Fibroblast of peridontal ligament (primary cell): ENCODE measurements around the gene ZNF329.

Source experiments
- DNase-seq: peaks from one replicate; pipeline ENCODE4 v3.0.0-alpha.2; 2010; ENCODE audit errors: extremely low read depth

ZNF329 gene

DNA sequence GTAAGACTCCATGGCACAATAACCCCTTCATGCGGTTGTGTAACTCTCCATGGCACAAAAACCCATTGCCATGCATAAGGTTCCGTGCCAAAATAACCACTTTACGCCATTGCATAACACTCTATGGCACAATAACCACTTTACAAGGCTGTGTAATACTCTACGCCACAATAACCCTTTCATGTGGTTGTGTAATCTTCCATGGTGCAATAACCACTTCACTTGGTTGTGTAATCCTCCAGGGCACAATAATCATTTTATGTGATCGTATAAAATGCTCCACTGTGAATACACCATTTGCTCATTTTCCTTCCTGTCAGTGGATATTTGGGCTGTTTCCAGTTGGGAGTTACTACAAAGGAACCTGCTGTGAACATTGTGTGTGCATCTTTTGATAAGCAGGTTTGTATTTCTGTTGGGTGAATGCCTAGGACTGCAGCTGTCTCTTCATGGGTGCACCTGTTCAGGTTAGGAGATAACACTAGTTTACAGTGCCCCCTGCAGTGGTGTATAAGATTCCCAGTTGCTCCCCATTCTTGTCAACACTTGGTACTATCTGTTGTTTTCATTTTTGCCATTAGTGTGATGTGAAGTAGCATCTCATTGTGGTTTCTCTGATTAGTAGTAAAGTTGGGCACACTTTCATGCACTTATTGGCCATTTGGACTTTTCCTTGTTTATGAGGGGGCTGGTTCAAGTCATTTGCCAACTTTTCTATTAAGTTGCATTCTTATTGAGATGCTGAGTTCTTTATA is 31.4 kb downstream of the ZNF329 start:
- DNase-seq = no peak

DNA sequence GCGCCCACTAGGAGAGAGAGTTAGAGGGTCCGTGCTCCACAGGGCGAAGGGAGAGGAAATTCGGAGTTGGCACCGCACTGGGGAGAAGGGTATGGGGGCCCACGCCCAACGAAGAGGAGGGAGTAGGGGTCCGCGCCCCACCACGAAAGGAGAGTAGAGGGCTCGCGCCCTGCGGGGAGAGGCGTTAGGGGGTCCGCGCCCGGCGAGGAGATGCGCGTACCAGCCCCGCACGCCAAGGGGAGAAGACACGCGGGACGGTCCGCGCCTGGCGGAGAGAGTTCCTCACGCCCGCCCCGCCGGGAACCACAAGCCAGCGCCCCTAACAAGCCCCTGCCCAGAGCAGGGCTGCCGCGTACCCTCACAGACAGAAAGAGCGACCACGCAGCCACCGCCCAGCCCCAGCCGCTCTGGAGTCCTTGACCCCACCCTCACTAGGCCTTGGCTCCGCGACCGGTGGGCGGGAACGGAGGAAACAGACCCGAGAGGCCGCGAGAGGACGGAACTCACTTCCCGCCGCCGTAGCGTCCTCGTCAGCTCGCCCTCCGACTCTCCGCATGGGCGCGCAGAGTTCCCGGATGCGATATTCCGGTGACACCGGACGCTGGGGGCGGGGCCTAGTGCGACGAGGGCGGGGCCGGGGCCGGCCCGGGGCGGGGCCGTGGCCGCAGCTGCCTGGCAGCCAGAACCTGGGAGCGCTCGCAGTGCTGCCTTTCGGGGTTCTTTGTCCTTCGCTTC is 32.6 kb downstream of the ZNF329 start:
- DNase-seq = no peak

DNA sequence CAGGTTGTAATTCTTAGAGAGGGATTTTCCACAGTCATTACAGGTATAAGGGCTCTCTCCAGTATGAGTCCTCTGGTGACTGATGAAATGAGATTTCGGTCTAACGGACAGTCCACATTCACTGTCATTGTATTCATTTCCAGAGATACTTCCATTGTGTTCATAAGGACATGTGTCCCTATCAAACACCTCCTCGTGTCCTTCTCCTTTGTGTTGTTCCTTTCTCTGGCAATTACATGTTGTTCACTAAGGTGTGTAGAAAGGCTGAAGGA is 42.1 kb downstream of the ZNF329 start:
- DNase-seq = no peak

DNA sequence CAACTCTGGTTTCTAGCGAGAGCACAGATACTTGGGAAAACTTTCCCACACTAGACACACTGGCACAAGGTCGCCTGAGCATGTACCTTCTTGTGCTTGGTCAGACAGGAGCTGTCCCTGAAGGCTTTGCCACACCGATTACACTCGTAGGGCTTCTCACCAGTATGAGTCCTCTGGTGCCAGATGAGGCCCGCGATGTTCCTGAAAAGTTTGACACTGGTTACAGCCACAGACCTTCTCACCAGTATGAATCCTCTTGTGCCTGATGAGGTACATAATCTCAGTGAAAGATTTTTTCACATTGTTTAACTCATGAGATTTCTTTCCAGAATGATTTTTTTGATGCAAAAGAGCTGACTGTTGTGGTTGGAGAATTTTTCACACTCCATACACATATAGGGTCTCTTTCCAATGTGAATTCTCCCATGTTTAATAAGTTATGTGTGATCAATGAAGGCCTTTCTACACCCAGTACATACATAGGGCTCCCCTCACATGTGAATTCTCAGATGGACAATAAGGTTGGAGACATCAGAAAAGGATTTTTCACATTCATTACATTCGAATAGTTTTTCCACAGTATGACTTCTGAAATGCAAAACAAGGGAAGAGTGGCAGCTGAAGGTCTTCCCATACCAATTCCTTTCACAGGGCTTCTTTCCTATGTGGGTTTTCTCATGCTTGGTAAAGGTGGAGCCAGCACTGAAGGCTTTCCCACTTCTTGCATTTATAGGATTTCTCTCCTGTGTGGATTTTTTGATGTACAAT is 42.6 kb downstream of the ZNF329 start:
- DNase-seq = no peak

DNA sequence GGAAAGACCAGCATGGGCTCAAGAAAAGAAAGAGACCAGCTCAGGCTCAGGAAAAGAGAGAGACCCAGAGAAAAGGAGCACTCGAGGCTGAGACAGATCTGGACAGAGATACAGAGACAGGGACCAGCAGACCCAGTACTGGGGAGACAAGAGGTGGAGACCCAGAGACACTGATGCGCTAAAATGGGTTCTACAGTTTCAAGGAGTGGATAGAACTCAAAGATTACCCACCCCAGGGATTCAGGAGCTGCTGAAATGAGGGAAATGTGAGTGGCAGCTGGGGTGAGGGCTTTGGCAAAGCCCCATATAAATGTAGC is 51.9 kb downstream of the ZNF329 start:
- no peak for DNase-seq

DNA sequence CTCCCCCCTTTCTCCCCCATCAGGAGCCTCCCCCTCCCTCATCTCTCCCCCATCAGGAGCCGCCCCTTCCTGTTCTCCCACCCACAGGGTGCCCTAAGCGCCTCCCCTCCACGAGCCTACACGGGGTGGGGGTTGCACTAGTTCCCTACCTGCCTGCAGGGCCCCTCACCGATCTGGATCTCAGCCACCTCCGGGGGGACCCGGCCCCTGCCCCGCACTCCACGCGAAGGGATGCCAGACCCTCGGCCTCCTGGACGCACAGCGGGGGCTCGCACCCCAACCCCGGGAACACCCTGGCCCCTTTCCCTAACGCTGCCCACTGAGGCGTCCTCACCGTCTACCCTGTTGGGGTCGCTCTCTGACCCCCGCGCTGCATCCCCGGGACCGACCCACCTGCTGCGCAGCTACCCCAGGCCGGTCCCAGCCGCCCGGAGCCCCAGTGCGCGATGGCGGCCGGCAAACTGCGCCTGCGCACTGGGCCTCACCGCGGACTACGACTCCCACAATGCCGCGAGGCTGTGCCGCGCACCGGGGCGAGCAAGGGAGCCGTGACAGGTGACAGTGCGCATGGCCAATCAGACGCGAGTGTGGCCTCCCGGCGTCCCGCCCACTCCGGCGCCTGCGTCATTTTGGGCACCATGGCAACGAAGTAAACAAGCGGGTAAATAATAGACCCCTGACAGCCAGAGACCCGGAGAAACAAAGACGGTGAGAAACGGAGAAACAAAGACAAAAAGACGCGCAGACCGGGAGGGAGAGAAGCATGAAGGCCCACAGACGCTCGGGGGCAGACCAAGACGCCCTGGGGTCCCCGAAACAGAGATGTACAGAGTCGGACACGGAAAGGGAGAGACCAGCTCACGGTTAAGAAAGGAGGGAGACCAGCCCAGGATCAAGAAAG is 52.6 kb downstream of the ZNF329 start, which contains the start of gene ZSCAN18:
Gene ZSCAN18 (minus strand): TSS at position 451 of the 901 bp plus-strand sequence. CDS start 7,964 bp downstream, outside the sequence.
- peak; percentile 95 for DNase-seq

DNA sequence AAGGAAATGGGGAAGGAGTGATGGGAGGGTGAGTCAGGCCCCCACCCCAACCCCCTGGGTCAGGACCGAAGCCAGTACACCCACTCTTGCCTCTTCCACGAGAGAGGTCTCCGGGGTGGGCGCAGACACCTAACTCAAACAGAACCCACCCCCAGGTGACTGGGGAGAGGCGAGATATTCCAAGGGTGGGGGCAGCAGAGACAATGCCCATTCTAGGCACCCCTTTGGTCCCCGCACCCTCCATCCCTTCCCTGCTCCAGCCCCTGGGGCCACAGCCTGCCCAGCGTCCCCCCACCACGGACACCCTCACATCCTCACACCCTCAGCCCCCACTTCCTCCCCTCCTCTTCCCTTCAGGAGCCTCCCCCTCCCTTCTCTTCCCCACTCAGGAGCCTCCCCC is 53.2 kb downstream of the ZNF329 start:
- DNase-seq = no peak

DNA sequence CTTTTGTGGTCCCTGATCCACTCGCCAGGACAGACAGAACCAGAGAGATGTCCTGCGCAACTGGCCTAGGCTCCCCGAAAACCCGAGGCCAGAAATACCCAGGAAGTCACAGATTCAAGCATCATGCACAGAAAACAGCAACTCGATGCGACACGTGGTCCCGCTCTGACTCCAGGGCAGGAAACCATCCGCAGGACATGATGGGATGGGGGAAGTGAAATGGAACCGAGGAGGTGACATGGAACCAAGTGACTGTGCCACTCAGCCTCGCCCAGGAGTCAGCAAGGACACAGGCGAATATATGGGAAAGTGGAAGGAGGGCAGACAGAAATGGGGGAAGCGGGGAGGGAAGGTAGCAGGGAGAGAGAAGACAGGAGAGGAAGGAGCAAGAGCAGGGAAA is 53.7 kb downstream of the ZNF329 start:
- no peak for DNase-seq

DNA sequence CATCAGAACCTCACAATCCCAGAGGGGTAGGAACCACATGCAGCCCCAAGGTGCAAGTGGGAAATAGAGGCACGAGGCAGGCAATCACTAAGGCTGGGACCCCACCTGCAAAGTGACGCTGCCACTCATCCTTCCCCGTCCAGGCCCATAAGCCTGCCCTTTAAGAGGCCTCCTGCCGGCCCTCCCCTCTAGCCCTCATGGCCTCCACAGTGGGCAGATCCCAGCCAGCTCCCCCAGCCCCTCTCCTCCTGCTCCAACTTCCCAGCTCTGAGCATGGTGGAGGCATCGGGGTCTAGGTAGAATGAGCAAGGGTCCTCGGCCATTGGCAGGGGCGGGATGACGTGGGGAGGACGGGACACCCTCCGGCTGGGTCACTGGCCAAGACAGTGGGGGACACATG is 55.3 kb downstream of the ZNF329 start:
- DNase-seq = no peak

DNA sequence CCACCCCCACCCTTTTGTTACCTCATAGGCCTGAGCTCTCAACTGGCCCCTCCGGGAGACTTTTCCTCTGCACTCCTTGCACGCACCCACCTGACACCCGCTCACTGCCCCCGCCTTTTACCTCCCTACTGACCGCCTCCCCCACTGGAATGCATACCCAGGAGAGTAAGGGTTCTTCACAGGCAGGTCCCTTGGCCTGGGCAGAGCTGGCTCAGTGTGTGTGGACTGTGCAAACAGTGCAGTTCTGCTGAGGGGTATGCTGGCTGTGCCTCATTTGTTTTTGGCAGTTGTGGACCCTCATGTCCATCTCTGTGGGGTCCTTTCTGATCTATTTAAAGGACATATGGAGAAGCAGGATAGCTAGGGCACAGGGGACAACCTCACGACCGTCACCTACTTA is 57.5 kb downstream of the ZNF329 start:
- DNase-seq = no peak

DNA sequence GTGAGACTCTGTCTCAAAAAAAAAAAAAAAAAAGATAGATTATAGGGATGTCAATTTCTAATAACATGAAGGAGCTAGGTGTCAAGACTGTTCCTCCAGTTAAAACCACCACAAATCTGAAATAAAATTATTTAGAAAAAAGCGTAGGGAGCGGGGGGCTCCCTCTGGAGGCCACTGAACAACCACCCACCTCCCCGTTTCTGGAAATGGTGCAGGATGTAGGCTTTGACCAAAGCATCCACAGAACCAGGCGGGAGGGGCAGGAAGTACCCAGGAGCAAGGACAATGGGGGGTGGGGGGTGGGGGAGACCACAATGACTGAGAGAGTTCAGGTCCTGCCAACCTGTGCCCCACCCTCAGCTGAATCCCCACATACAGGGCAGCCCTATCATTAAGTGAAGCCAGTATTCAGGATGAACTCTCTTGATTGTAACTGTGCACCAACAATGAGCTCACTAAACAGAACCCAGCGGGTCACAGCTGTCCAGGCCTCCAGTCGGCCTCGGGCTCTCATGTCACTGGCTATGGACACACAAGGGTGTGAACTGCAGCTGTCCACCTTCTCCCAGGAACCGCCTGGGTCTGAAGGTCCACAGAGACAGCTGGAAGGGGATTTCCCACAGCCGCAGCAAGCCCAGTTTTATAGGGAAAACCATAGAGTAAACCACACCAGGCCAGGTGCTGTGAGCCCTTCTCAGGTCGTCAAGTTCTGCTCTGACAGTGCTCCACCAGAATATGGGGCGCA is 59.2 kb downstream of the ZNF329 start:
- DNase-seq = no peak

DNA sequence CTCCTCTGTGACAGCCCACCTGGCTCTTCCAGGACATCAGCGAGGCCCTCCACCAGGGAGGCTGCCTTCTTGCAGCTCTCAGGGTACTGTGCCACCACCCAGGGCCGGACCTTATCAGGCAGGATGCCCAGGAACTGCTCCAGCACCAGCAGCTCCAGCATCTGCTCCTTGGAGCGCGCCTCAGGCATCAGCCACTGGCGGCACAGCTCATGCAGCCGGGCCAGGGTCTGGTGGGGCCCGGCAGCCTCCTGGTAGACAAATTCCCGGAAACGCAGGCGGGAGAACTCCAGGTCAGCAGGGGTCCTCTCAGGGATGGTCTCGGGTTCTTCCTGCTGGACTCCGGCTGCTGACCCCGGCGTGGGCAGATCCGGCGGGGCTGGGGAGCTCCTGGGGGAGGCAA is 60.7 kb downstream of the ZNF329 start:
- no peak for DNase-seq

DNA sequence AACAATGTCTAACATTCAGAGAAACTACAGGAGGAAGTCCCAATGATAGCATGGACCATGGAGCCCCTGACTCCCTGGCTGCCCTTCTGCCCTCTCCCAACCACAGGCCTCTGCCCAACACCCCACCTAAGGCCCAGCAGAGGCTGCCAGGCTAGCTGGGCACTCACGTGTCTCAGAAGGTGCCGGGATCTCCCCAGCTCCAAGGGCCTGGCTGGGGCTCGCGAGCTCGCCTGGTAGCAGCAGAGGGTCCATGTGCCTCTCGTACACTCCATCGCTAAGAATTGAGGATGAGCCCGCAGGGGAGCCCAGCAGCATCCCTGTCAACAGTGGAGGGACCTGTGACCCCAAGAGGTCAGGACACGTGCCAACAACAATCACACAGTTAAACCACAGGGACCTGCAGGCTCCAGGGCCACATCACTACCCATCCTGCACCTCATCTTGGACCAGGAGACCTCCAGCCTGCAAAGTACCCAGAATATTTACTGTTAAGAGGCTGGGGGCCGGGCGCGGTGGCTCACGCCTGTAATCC is 62.0 kb downstream of the ZNF329 start:
- no peak for DNase-seq

DNA sequence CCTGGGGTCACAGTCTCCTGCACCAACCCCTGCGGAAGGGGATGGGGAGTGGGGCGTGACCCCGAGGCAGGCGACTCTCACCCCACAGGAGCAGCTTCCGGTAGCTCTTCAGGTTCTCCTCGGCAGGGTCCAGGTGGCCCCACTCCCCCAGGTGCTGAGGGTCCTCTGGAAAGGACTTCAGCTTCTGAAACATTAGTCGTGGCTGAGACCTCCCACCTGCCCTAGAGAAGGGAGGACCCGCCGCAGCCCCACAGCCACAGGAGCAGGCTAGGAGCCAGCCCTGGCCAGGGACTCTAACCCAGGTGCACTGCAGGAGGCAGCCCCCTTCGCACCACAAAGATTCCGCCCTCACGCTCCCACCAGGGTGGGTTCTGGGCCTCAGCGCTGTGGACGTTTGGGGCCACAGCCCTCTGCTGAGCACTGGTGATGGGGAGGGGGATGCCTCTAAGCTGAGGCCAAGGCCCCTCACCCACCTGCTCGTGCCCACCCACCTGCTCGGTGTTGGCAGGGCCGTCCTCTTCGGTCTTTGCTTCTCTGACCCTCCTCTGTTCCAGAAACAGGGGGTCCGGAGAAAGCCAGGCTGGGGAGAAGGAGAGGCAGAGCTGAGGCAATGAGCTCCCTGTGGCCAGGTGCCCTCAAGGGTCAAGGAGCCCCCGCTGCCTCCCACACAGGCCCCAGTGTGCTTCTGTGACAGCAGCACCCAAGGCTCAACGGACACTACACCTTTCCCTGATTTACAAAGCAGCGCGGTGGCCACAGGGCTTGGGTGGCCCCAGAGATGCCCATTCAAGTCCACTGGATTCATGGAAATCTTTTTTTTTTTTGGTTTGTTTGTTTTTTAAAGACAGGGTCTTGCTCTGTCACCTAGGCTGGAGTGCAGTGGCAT is 63.5 kb downstream of the ZNF329 start:
- DNase-seq = no peak

DNA sequence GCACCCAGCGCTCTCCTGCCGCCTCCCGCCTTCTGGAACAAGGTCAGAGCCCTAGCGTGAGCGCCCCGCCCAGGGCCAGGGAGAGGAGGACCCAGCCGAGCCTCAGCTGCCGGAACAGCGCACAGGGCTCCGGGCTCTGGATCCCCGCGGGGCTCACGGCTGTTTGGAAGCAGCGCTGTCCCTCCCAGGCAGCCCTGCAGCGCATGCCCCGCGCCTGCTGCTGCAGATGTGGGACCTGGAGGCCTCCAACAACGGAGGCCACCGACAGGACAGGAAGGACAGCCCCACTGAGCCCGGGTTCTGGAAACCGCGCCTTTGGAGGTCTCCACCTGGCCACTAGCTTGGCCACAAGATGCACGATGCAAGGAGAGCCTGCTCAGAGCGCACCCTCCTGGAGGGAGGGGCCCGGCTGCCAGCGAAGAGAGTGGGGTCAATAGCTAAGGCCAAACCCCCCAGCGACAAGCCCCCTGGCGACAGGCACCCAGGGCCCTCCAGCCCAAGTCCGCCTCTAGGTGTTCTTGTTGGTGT is 65.2 kb downstream of the ZNF329 start:
- DNase-seq = no peak

DNA sequence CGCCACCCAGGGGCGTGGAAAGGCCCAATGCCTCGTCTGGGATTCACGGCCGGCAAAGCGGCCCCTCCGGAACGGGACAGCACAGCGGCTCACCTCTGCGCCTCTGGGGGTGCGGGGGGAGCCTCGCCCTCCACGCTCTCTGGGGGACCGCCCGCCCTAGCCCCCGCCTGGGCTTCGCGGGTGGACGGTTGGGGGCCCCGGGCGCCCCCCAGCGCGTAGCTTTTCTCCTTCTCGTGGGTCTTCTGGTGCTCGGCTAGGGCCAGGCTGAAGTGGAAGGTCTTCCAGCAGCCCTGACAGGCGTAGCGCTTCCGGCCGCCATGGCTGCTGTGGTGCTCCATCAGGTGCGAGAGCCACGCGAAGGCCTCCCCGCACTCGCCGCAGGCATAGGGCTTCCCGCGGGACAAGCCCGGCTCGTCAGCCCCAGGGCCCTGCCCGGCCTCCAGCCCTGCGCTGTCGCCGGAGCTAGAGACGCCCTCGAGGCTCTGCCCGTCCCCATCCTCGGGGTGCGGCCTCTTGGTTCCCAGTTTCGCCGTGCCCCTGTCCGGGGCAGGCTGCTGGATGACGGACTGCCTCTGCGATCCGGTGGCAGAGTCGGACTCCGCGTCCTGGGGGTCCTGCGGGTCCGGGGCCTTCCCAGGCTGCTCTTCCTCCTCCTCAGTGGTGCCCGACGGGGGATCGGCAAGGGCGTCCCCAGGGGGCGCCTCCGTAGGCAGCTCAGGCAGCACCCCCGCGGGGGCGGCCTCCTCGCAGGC is 65.8 kb downstream of the ZNF329 start:
- no peak for DNase-seq

DNA sequence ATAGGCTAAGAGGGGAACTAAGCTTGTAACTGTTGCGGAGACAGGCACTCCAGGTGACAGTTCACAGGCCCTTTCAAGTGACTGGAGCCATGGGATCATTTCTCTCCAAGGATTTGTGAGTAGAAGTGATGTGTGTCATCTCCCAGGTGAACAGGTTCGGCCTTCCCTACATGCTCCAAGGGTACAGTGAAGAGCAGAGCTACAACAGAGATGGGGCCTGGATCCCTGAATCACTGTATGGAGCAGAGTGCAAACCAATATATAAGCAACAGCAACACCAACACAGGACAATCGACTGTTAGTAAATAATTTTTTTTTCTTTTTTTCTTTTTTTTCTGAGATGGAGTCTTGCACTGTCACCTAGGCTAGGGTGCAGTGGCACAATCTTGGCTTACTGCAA is 67.6 kb downstream of the ZNF329 start:
- DNase-seq = no peak

DNA sequence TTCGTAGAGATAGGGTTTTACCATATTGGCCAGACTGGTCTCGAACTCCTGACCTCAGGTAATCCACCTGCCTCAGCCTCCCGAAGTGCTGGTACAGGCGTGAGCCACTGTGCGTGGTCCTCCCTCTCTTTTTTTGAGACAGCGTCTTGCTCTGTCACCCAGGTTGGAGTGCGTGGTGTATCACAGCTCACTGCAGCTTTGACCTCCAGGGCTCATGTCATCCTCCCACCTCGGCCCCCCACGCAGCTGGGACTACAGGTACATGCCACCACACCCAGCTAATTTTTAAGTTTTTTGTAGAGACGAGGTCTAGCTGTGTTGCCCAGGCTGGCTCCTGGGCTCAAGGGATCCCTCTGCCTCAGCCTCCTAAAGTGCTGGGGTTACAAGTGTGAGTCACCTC is 70.8 kb downstream of the ZNF329 start:
- DNase-seq = no peak
